Activated T-cell treated with anti-CD3 and anti-CD28 coated beads, Interleukin-2, amount 50 U/mL, for 72 hours (primary cell): ENCODE measurements around the gene UBQLN4. TPM values are rescaled to one million over a fixed set of nuclear protein-coding genes. Genes with fewer than 3 reads are reported as not detected.
"Not testable (repeated sequence)": the region's sequence is repeated elsewhere in the genome, so short reads cannot be mapped to it uniquely, and the experiment has no call there.

Experiments
- ATAC-seq, 2 donors: fragments of 150-1000 bp; cut with Tn5 transposase; replicated peaks in 1 of 2; 2 replicates each; pipeline ENCODE4 v1.10.0; 2021; ENCODE audit warnings: moderate library complexity in 2 of 2, mild to moderate bottlenecking in 1 of 2
- DNase-seq, 2 donors: peaks; one replicate each; pipeline ENCODE4 v3.0.0; 2021 to 2022; ENCODE audit warnings: mixed read lengths in 1 of 2
- H3K27ac Mint-ChIP-seq: one replicate; pipeline ENCODE4 v1.8.0; 2022; ENCODE audit warnings: mild to moderate bottlenecking, moderate library complexity, mixed read lengths
- H3K27me3 Mint-ChIP-seq: one replicate; pipeline ENCODE4 v1.8.0; 2022; ENCODE audit warnings: low read depth, mixed read lengths
- H3K36me3 Mint-ChIP-seq, 2 donors: one replicate each; pipeline ENCODE4 v1.8.0; 2022; ENCODE audit warnings: mixed read lengths in 2 of 2, mild to moderate bottlenecking in 1 of 2; ENCODE audit not compliant: insufficient read depth in 2 of 2
- H3K4me1 Mint-ChIP-seq: one replicate; pipeline ENCODE4 v1.8.0; 2022; ENCODE audit warnings: low read depth, mixed read lengths
- H3K4me3 Mint-ChIP-seq, 2 donors: one replicate each; pipeline ENCODE4 v1.8.0; 2022; ENCODE audit warnings: mild to moderate bottlenecking in 2 of 2, mixed read lengths in 2 of 2, moderate library complexity in 2 of 2
- H3K9me3 Mint-ChIP-seq, 2 donors: one replicate each; pipeline ENCODE4 v1.8.0; 2022; ENCODE audit warnings: mixed read lengths in 2 of 2
- total RNA-seq, 2 donors: library from RNA; stranded (reverse); gene quantifications; one replicate each; pipeline ENCODE4 v1.2.3, GENCODE V29; 2022

Gene UBQLN4
- total RNA-seq, 2 donors from 2014 or later, result 31.4 to 42.6 TPM

DNA sequence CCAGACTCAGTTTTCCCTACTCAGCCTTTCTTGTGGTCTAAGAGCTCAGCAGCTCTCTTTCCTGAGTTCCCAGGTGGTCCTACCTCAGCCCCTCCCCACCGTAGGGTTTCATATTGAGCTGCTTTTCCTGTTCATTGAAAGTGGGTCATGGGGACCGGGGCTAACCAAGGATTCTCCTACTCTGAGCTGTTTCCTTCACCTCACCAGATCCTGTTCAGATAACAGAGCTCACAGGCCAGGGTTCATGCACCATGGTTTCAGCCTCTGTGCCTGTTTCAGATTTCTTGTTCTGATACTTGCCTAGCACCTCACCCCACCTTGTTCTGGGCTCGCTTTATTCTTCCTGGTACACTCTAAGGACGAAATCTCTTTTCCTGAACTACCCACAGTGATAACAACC, 8.5 kb downstream of the UBQLN4 start:
- Mint-ChIP-seq H3K4me3 (no peak overlapping the region), H3K9me3 (no peaks in the 10 kb centered on the region), H3K27ac (no peak overlapping the region), H3K4me1 (no peaks in the 10 kb centered on the region), H3K27me3 (no peaks in the 10 kb centered on the region), H3K36me3 (peaks cover 0 to 15% of the 10 kb centered on the region in 2 donors)
- ATAC-seq (peak in 1 of 2 donors; percentile 64), DNase-seq (no peak)

DNA sequence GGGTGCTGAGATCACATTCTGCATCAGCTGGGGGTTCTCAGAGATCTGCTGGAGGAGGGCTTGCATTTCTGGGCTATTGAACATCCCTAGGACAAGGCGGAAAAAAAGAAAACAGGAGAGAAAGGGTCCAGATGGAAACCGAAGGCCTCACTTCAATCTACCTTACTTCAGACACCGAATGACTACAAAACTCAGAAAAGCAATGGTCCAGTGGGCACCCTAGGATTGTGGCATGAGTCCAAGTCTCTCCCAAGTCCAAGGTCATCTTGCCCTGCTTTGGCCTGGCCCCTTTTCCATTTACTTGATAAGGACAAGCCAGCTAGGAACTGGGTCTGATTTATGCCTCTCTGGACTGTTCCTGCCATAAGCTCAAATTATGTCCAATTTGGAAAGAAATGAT, 10.8 kb downstream of the UBQLN4 start:
- DNase-seq, result no peak
- no peak overlapping the region for H3K27ac Mint-ChIP-seq
- H3K27me3 Mint-ChIP-seq, result no peaks in the 10 kb centered on the region
- H3K4me3 Mint-ChIP-seq, result no peak overlapping the region
- peaks cover 0 to 9% of the 10 kb centered on the region in 2 donors for H3K36me3 Mint-ChIP-seq
- no peak for ATAC-seq
- H3K4me1 Mint-ChIP-seq, result no peaks in the 10 kb centered on the region
- H3K9me3 Mint-ChIP-seq, result no peaks in the 10 kb centered on the region

DNA sequence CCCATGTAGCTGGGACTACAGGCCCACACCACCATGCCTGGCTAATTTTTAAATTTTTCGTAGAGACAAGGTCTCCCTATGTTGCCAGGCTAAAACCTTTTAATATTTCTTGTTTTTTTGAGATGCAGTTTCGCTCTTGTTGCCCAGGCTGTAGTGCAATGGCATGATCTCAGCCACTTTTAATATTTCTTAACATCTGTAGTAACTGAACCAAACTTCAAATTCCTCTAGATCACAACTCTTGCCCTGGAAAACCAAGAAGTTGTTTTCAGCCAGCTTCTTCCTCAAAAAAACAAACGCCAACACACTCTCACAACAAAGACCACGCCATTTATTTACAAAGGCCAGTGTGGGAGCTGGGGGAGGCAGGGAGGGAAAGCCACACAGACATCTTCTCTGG, 18.6 kb downstream of the UBQLN4 start:
- ATAC-seq, H3K4me3 Mint-ChIP-seq, H3K36me3 Mint-ChIP-seq, H3K27ac Mint-ChIP-seq, H3K9me3 Mint-ChIP-seq, DNase-seq, H3K4me1 Mint-ChIP-seq, H3K27me3 Mint-ChIP-seq: not testable (repeated sequence)

DNA sequence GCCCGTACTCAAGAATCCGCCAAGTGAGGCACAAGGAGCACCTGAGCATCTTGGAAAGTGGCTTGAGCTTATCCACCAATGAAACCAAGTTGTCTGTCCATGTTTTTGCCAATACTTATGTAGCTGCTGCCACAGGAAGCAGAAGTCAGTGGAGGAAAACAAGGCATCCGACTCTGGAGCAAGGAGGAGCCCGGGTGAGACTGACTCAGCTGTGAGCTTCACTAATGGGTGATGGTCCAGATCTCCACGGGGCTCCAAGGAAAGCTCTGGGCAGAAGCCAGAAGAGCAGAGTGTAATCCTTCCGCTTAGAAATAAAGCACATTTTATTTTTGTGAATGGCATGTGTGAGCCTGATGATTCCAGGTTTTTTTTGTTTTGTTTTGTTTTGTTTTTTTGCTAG, 20.6 kb downstream of the UBQLN4 start:
- DNase-seq (no peak), ATAC-seq (no peak)
- H3K4me3 Mint-ChIP-seq, result no peak overlapping the region
- H3K9me3 Mint-ChIP-seq, result no peaks in the 10 kb centered on the region
- peaks cover 0 to 1% of the 10 kb centered on the region in 2 donors for H3K36me3 Mint-ChIP-seq
- no peaks in the 10 kb centered on the region for H3K4me1 Mint-ChIP-seq
- H3K27me3 Mint-ChIP-seq, result no peaks in the 10 kb centered on the region
- no peak overlapping the region for H3K27ac Mint-ChIP-seq

DNA sequence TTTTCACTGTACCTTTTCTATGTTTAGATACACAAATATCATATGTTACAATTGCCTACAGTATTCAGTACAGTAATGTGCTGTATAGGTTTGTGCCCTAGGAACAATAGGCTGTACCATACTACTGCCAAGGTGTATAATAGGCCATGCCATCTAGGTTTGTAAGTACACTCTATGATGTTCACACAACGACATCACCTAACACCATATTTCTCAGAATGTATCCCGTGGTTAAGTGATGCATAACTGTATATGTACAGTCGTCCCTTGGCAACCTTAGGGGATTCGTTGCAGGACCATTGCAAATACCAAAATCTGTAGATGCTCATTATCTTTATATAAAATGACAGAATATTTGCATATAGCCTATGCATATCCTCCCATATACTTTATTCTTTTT, 27.0 kb downstream of the UBQLN4 start:
- H3K9me3 Mint-ChIP-seq, result no peaks in the 10 kb centered on the region
- ATAC-seq (peak; percentile 86 to 88), DNase-seq (peak in 1 of 2 donors; percentile 8)
- no peaks in the 10 kb centered on the region for H3K36me3 Mint-ChIP-seq
- H3K27ac Mint-ChIP-seq, result no peak overlapping the region
- H3K4me1 Mint-ChIP-seq, result peaks cover 9% of the 10 kb centered on the region
- H3K27me3 Mint-ChIP-seq, result peaks cover 7% of the 10 kb centered on the region
- H3K4me3 Mint-ChIP-seq, result no peak overlapping the region

DNA sequence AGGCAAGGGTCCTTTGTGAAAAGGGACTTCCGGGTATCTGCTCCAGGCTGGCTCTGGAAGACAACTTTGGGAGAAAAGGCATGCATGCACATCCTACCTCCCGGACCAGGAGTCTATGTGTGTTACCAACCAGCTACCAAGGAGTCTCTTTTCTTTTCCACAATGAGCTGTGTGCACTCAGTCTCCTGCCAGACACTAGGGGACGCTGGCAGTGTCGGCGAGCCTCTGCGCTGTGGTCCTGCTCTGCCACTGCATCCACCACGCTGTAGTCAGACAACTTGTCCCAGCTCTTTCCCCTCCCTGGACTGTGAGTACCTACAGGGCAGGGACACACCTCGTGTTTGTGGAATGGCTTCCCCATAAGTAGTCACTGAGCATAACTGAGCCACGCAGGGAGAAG, 27.7 kb downstream of the UBQLN4 start:
- H3K4me1 Mint-ChIP-seq, result peaks cover 13% of the 10 kb centered on the region
- no peak overlapping the region for H3K4me3 Mint-ChIP-seq

DNA sequence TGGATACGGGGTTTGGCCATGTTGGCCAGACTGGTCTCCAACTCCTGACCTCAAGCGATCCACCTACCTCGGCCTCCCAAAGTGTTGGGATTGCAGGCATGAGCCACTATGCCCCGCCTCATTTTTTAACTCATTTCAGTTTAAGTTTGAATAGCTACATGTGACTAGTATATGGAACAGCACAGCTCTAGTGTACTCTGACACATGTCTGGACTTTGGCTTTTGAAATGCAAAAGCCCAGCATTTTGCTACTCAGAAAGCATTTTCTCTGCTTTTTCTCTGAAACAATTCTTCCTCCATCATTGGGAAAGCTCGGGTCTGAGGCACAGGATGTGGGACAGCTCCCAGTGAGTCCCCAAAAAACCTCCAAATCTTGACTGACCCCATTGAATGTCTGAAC, 28.8 kb downstream of the UBQLN4 start:
- DNase-seq (no peak), ATAC-seq (no peak)
- Mint-ChIP-seq H3K4me3 (no peak overlapping the region), H3K4me1 (peaks cover 21% of the 10 kb centered on the region), H3K36me3 (peaks cover 8% of the 10 kb centered on the region in 2 donors), H3K27ac (no peak overlapping the region), H3K27me3 (peaks cover 7% of the 10 kb centered on the region), H3K9me3 (no peaks in the 10 kb centered on the region)

More for the DNA sequence above, 27.7 kb downstream of the UBQLN4 start:
- DNase-seq, result peak; percentile 51 to 56
- no peaks in the 10 kb centered on the region for H3K9me3 Mint-ChIP-seq
- no peak overlapping the region for H3K27ac Mint-ChIP-seq
- peaks cover 7% of the 10 kb centered on the region for H3K27me3 Mint-ChIP-seq
- no peaks in the 10 kb centered on the region for H3K36me3 Mint-ChIP-seq
- peak; percentile 77 to 82 for ATAC-seq

DNA sequence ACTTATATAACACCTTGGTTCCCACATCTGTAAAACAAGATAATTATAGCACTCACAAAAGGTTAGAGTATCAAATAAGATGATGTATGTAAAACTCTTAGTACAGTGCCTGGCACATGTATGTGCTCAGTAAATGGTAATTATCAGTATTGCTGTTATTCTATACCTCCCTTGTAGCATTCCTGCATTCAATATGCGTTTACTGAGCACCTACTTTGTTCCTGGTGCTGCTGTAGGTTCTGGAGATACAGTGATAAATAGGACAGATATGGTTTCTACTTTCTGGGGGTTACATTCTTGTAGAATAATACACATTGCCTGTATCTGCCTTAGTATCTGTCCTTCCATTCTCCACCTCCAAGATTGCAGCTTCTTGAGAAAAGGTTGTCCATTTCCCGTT, 31.6 kb downstream of the UBQLN4 start:
- no peak for ATAC-seq
- H3K4me1 Mint-ChIP-seq, result peaks cover 31% of the 10 kb centered on the region
- peak overlapping the region; percentile 59 to 63 for H3K4me3 Mint-ChIP-seq
- H3K36me3 Mint-ChIP-seq, result peaks cover 14 to 17% of the 10 kb centered on the region in 2 donors
- no peak for DNase-seq
- no peaks in the 10 kb centered on the region for H3K9me3 Mint-ChIP-seq
- H3K27me3 Mint-ChIP-seq, result peaks cover 7% of the 10 kb centered on the region
- peak overlapping the region; percentile 7 for H3K27ac Mint-ChIP-seq

DNA sequence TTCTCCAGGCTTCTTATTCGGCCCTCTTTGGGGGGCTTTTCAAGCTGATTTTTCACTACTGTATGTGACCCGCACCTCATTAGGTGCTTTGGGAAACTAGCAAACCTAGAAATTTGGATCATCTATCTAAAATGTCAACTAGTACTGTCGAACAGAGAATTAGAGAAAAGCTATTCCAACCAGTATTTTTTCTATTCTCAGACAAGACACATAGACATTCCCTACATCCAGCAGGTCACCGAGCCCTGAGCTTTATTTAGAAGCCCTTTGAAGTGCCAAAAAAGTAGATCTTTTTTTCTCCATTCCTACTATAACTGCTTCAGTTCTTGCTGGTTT, 32.5 kb downstream of the UBQLN4 start:
- DNase-seq (no peak), ATAC-seq (no peak)
- peak overlapping the region; percentile 93 to 94 for H3K4me3 Mint-ChIP-seq
- H3K27me3 Mint-ChIP-seq, result peaks cover 7% of the 10 kb centered on the region
- H3K36me3 Mint-ChIP-seq, result peaks cover 14 to 19% of the 10 kb centered on the region in 2 donors
- peaks cover 29% of the 10 kb centered on the region for H3K4me1 Mint-ChIP-seq
- H3K27ac Mint-ChIP-seq, result peak overlapping the region; percentile 71
- no peaks in the 10 kb centered on the region for H3K9me3 Mint-ChIP-seq

DNA sequence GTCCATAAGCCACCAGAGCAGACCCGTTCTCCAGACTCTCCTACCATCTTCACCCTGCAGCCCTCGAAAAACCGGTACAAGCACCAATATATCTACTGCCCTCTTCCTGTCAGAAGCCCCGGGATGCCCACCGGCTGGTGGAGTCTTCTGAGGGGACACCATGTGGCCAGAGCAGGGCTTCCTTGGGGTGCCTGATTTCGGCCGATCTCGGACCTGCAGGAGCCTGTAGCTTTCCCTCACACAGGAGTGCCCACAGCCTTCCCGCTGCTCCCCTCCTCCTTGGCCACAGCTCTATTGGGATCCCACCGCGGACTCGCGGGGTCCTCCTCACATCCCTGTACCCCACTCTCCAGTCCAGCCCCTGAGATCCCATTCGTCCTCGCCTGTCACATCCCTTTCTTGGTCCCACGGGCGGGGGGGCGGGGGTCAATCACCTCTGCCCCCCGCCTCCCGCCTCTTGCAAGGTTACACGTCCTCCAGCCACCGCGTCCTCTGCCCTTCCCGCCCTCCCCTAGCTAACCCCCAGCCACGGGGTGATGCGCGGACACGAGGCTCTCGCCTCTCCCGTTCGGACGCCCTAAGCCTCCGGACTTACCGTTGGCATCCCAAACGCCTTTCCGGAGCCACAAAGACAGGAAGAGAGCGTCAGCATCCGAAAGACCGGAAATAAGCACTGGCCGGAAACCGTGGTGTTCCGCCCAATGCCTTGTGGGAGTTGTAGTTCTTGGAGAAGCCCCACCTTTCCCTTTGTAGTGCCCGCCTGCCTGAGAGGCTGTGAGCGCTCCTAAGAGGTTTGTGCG, 33.1 kb downstream of the UBQLN4 start, which contains the start of gene SSR2:
Gene SSR2, minus strand, starts transcription at position 659 of the 800 bp plus-strand sequence. CDS start 784 bp downstream, outside the sequence.
- Mint-ChIP-seq H3K9me3 (no peaks in the 10 kb centered on the region), H3K36me3 (peaks cover 14 to 19% of the 10 kb centered on the region in 2 donors), H3K4me3 (peak within 1 kb of the TSS; percentile 93 to 94), H3K27me3 (peaks cover 6% of the 10 kb centered on the region), H3K27ac (peak within 1 kb of the TSS; percentile 76), H3K4me1 (peaks cover 25% of the 10 kb centered on the region)
- ATAC-seq, result peak; percentile 100
- peak; percentile 89 to 90 for DNase-seq

DNA sequence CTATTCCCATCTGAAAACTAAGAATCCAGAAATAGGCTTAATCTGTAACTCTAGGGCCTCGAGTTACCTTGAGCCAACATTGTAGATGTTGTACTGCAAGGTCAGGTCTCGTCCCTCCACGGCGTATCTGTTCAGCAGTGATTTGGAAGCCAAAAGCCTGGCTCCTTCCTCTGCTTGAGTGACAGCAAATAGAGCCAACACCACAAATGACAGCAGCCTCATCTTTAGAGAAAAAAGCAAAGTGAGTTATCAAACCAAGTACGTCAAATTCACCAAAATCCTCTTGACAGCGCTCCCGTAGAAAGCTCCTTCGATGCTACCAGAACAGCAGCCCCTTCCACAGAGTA, 33.7 kb downstream of the UBQLN4 start:
- Mint-ChIP-seq H3K4me3 (peak overlapping the region; percentile 93 to 94), H3K36me3 (peaks cover 15 to 19% of the 10 kb centered on the region in 2 donors), H3K9me3 (no peaks in the 10 kb centered on the region), H3K27ac (peak overlapping the region; percentile 76), H3K4me1 (peaks cover 22% of the 10 kb centered on the region), H3K27me3 (peaks cover under 1% of the 10 kb centered on the region)
- ATAC-seq, result no peak
- no peak for DNase-seq

DNA sequence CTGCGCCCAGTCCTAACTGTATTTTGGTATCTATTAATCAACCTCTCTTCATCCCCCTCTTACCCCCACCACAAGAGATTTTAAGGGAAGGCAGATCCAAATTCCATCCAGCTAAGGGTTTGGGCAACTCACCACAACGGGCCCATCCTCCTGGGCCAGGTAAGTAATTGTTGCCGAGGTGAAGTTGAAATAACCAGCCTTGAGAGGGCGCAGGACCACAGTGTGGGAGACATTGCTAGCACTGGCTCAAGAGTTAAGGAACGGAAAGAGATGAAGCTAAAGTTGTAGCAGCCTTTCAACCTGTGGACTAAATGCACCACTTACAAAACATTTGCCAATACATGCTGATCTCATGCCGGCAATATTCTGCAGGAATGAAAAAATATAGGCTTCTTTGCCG, 38.8 kb downstream of the UBQLN4 start:
- peak overlapping the region; percentile 49 for H3K27ac Mint-ChIP-seq
- H3K4me1 Mint-ChIP-seq, result peaks cover 10% of the 10 kb centered on the region
- H3K9me3 Mint-ChIP-seq, result no peaks in the 10 kb centered on the region
- H3K36me3 Mint-ChIP-seq, result peaks cover 21 to 38% of the 10 kb centered on the region in 2 donors
- no peak for DNase-seq
- no peaks in the 10 kb centered on the region for H3K27me3 Mint-ChIP-seq
- no peak overlapping the region for H3K4me3 Mint-ChIP-seq
- ATAC-seq, result no peak

DNA sequence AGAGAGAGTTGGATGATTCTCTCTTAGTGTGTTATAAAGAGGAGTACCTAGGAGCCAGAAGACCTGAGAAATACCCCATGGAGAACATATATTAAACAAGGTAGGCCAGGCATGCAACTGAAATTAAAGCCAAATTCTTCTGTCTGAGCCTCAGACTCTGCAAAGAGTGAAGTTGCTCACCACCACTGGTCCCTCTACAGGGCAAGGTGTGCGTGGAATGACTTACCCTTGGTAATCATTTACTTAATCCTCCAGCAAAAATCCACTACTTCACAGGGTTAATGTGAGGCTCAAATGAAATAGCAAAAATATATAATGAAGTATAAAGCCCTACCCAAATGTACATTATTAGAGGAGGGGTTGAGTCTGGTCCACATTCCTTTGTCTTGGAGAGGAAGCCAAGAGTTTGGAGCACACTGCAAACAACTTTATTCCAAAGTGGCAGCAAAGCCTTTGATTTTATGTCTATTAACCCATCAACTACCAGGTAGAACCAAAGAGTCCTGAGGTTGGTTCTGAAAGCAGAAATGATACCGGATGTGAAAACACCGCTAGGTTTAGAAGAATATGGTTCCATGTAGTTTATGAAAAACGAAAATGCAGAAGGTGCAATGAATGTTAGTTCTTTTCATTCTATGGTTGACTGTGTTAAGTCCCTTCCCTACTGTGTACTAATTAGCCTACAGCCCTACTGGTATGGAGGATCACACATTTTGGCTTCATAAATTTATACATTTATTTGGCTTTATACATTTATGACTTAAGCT, 41.4 kb downstream of the UBQLN4 start:
- Mint-ChIP-seq H3K27ac (peak overlapping the region; percentile 73), H3K4me1 (no peaks in the 10 kb centered on the region), H3K4me3 (no peak overlapping the region), H3K27me3 (no peaks in the 10 kb centered on the region), H3K36me3 (peaks cover 19 to 33% of the 10 kb centered on the region in 2 donors), H3K9me3 (no peaks in the 10 kb centered on the region)
- ATAC-seq, result no peak
- no peak for DNase-seq
